ENCODE results near the gene CPAMD8.

DNA sequence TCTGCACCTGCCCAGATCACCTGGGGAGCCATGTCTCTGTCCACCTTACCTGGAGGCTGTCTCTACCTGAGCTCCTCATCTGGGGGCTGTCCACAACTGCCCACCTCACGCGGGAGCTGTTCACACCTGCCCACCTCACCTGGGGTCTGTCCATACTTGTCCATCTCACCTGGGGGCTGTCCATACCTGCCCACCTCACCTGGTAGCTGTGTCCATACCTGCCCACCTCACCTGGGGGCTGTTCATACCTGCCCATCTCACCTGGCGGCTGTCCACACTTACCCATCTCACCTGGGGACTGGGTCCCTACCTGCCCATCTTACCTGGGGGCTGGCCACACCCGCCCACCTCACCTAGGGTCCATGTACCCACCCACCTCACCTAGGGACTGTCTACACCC is 10.0 kb upstream of the CPAMD8 start:
- TF ChIP-seq, protein P1, sequence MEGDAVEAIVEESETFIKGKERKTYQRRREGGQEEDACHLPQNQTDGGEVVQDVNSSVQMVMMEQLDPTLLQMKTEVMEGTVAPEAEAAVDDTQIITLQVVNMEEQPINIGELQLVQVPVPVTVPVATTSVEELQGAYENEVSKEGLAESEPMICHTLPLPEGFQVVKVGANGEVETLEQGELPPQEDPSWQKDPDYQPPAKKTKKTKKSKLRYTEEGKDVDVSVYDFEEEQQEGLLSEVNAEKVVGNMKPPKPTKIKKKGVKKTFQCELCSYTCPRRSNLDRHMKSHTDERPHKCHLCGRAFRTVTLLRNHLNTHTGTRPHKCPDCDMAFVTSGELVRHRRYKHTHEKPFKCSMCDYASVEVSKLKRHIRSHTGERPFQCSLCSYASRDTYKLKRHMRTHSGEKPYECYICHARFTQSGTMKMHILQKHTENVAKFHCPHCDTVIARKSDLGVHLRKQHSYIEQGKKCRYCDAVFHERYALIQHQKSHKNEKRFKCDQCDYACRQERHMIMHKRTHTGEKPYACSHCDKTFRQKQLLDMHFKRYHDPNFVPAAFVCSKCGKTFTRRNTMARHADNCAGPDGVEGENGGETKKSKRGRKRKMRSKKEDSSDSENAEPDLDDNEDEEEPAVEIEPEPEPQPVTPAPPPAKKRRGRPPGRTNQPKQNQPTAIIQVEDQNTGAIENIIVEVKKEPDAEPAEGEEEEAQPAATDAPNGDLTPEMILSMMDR (IDR thresholded peaks at IDR 0.05) = no peak
- TF ChIP-seq POLR2A (IDR thresholded peaks at IDR 0.05) = no peak

Data from body of pancreas (tissue), 4 donors.